ENCODE measurements around the gene STAM. TPM values are rescaled to one million over a fixed set of nuclear protein-coding genes. Genes with fewer than 3 reads are reported as not detected.

Gene STAM
- total and polyA plus RNA-seq, 9 of the 15 experiments (the other 6 are each of a cell fraction or from before 2014, with no cell fraction given) = 13.8 to 33.5 (median 26.4) TPM

GRCh38 chr10:17643339-17643754, 604 bp upstream of the STAM start (continued):
- TF ChIP-seq ZBTB40 (IDR thresholded peaks at IDR 0.05) (no peak), ZBTB40 (CRISPR knock-in tag; IDR thresholded peaks at IDR 0.05) (no peak), RBM22 (IDR thresholded peaks at IDR 0.05; ENCODE audit: low read depth, low read length, poor library complexity, severe bottlenecking) (no peak), SAP30 (IDR thresholded peaks at IDR 0.05; ENCODE audit: borderline replicate concordance, insufficient read depth, low read depth, low read length, poor library complexity, severe bottlenecking) (peak; percentile 43), FOSL1 (tag; conservative IDR thresholded peaks at IDR 0.05) (peak; percentile 44), EWSR1 (IDR thresholded peaks at IDR 0.05; ENCODE audit: borderline replicate concordance, low read depth, partially characterized antibody) (no peak), MYC (IDR thresholded peaks at IDR 0.05; ENCODE audit: low read depth, low read length) (peak; percentile 47; the same call in 1 of the 2 replicates), MYC (CRISPR knock-in tag; IDR thresholded peaks at IDR 0.05; ENCODE audit: borderline replicate concordance, low read depth) (no peak), ATF3 (IDR thresholded peaks at IDR 0.05) (no peak), ATF3 (CRISPR knock-in tag; conservative IDR thresholded peaks at IDR 0.05) (no peak), TARDBP (IDR thresholded peaks at IDR 0.05) (0 out of 2 replicates have a peak, but pooled peaks have one; percentile 8), BDP1 (IDR thresholded peaks at IDR 0.05; ENCODE audit: insufficient read depth, insufficient read length) (no peak), ZEB2 (IDR thresholded peaks at IDR 0.05) (no peak), ETS2 (tag; IDR thresholded peaks at IDR 0.05; ENCODE audit: borderline replicate concordance, poor library complexity, severe bottlenecking) (no peak), ZNF263 (CRISPR knock-in tag; IDR thresholded peaks at IDR 0.05; ENCODE audit: borderline replicate concordance) (no peak)
- TF ChIP-seq, protein P1, sequence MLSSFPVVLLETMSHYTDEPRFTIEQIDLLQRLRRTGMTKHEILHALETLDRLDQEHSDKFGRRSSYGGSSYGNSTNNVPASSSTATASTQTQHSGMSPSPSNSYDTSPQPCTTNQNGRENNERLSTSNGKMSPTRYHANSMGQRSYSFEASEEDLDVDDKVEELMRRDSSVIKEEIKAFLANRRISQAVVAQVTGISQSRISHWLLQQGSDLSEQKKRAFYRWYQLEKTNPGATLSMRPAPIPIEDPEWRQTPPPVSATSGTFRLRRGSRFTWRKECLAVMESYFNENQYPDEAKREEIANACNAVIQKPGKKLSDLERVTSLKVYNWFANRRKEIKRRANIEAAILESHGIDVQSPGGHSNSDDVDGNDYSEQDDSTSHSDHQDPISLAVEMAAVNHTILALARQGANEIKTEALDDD (IDR thresholded peaks at IDR 0.05) = 0 out of 2 replicates have a peak, but pooled peaks have one; percentile 5
